Neuron (in vitro differentiated cells): ENCODE data around the gene ZNF100.
"Not testable (repeated sequence)": the region's sequence is repeated elsewhere in the genome, so short reads cannot be mapped to it uniquely, and the experiment has no call there.

Experiments used
- H2AFZ ChIP-seq: one replicate; pipeline ENCODE4 v1.6.1; 2013; ENCODE audit warnings: low read depth, mild to moderate bottlenecking, inconsistent platforms, low read length, moderate library complexity
- H3K27me3 ChIP-seq: one replicate; pipeline ENCODE4 v1.6.1; 2013; ENCODE audit warnings: low read length; ENCODE audit not compliant: insufficient read depth
- H3K36me3 ChIP-seq: one replicate; pipeline ENCODE4 v1.6.1; 2013; ENCODE audit warnings: low read length; ENCODE audit not compliant: insufficient read depth
- H3K4me1 ChIP-seq: one replicate; pipeline ENCODE4 v1.6.1; 2013; ENCODE audit warnings: low read length; ENCODE audit not compliant: insufficient read depth
- H3K4me3 ChIP-seq: 2 replicates; pipeline ENCODE4 v1.5.1; 2013; ENCODE audit warnings: mild to moderate bottlenecking, low read length, moderate library complexity
- H3K9me3 ChIP-seq: one replicate; pipeline ENCODE4 v1.6.1; 2013; ENCODE audit warnings: low read length

Gene ZNF100

GRCh38 chr19:21694171-21694906, 73.0 kb downstream of the ZNF100 start:
- Histone ChIP-seq H3K36me3 (no peaks in the 10 kb centered on the region), H3K4me1 (no peaks in the 10 kb centered on the region), H3K4me3 (no peak overlapping the region), H3K27me3 (no peaks in the 10 kb centered on the region), H2AFZ (no peak overlapping the region), H3K9me3 (no peaks in the 10 kb centered on the region)

- Histone ChIP-seq H3K4me3 (no peak overlapping the region), H3K36me3 (no peaks in the 10 kb centered on the region), H3K9me3 (no peaks in the 10 kb centered on the region)
Observed at GRCh38 chr19:21693399-21693798, 74.0 kb downstream of the ZNF100 start.

GRCh38 chr19:21691661-21692060, 75.7 kb downstream of the ZNF100 start:
- H3K36me3 ChIP-seq: no peaks in the 10 kb centered on the region
- H3K9me3 ChIP-seq: no peaks in the 10 kb centered on the region
- H3K4me1 ChIP-seq: no peaks in the 10 kb centered on the region
- H2AFZ ChIP-seq: no peak overlapping the region
- no peaks in the 10 kb centered on the region for H3K27me3 ChIP-seq
- H3K4me3 ChIP-seq: no peak overlapping the region

More at GRCh38 chr19:21693399-21693798, 74.0 kb downstream of the ZNF100 start:
- H3K4me1 ChIP-seq: no peaks in the 10 kb centered on the region
- no peak overlapping the region for H2AFZ ChIP-seq
- H3K27me3 ChIP-seq: no peaks in the 10 kb centered on the region

- Histone ChIP-seq H3K4me1 (no peaks in the 10 kb centered on the region), H3K4me3 (no peak overlapping the region), H3K27me3 (no peaks in the 10 kb centered on the region), H3K9me3 (no peaks in the 10 kb centered on the region), H3K36me3 (no peaks in the 10 kb centered on the region), H2AFZ (no peak overlapping the region)
Observed at GRCh38 chr19:21688464-21688863, 78.9 kb downstream of the ZNF100 start.

- Histone ChIP-seq H3K9me3 (no peaks in the 10 kb centered on the region), H3K27me3 (no peaks in the 10 kb centered on the region), H3K4me3 (no peak overlapping the region), H3K36me3 (no peaks in the 10 kb centered on the region), H3K4me1 (no peaks in the 10 kb centered on the region), H2AFZ (no peak overlapping the region)
Observed at GRCh38 chr19:21680671-21681070, 86.7 kb downstream of the ZNF100 start.

- H3K36me3 ChIP-seq: no peaks in the 10 kb centered on the region
- H3K4me1 ChIP-seq: no peaks in the 10 kb centered on the region
- no peak overlapping the region for H2AFZ ChIP-seq
- H3K27me3 ChIP-seq: no peaks in the 10 kb centered on the region
- H3K9me3 ChIP-seq: no peaks in the 10 kb centered on the region
- no peak overlapping the region for H3K4me3 ChIP-seq
Observed at GRCh38 chr19:21680026-21680425, 87.4 kb downstream of the ZNF100 start.

GRCh38 chr19:21677696-21678418, 89.5 kb downstream of the ZNF100 start:
- Histone ChIP-seq H3K4me3 (no peak overlapping the region), H3K36me3 (no peaks in the 10 kb centered on the region), H3K9me3 (no peaks in the 10 kb centered on the region), H3K4me1 (no peaks in the 10 kb centered on the region), H3K27me3 (no peaks in the 10 kb centered on the region), H2AFZ (no peak overlapping the region)

- no peaks in the 10 kb centered on the region for H3K36me3 ChIP-seq
- H3K9me3 ChIP-seq: no peaks in the 10 kb centered on the region
- no peak overlapping the region for H3K4me3 ChIP-seq
Observed at GRCh38 chr19:21674454-21674853, 92.9 kb downstream of the ZNF100 start.

GRCh38 chr19:21673479-21673878, 93.9 kb downstream of the ZNF100 start:
- H3K27me3 ChIP-seq, H3K36me3 ChIP-seq, H3K4me1 ChIP-seq, H3K9me3 ChIP-seq, H2AFZ ChIP-seq, H3K4me3 ChIP-seq: not testable (repeated sequence)

More at GRCh38 chr19:21674454-21674853, 92.9 kb downstream of the ZNF100 start:
- Histone ChIP-seq H3K4me1 (no peaks in the 10 kb centered on the region), H2AFZ (no peak overlapping the region), H3K27me3 (no peaks in the 10 kb centered on the region)
